Loucy (cell line): Measurements from ENCODE around the gene CNTNAP2.

Experiments
- H2AFZ ChIP-seq: fragments of 200-600 bp; sonication (generic); 2 replicates; pipeline ENCODE4 v1.6.0; 2016; ENCODE audit warnings: antibody characterized with exemption, mild to moderate bottlenecking, low read length, moderate library complexity
- H3F3A ChIP-seq: fragments of 200-600 bp; 2 replicates; pipeline ENCODE4 v1.6.0; 2016; ENCODE audit warnings: antibody characterized with exemption, low read depth, mild to moderate bottlenecking
- H3K27me3 ChIP-seq: fragments of 200-600 bp; sonication (generic); 2 replicates; pipeline ENCODE4 v1.6.1; 2014; ENCODE audit warnings: low read length, mild to moderate bottlenecking; ENCODE audit not compliant: insufficient read depth, poor library complexity, severe bottlenecking
- H3K36me3 ChIP-seq: fragments of 200-600 bp; sonication (generic); 2 replicates; pipeline ENCODE4 v1.6.1; 2016; ENCODE audit warnings: low read length; ENCODE audit not compliant: insufficient read depth
- H3K4me1 ChIP-seq: fragments of 200-600 bp; sonication (generic); 2 replicates; pipeline ENCODE4 v1.5.1; 2014; ENCODE audit warnings: low read length, mild to moderate bottlenecking; ENCODE audit not compliant: insufficient read depth, poor library complexity, severe bottlenecking
- H3K4me2 ChIP-seq: fragments of 200-600 bp; sonication (generic); 2 replicates; pipeline ENCODE4 v1.6.0; 2014; ENCODE audit warnings: antibody characterized with exemption, low read length, low read depth, mild to moderate bottlenecking; ENCODE audit not compliant: poor library complexity, severe bottlenecking
- H3K4me3 ChIP-seq: fragments of 200-600 bp; sonication (generic); 2 replicates; pipeline ENCODE4 v1.5.1; 2014; ENCODE audit warnings: low read length, mild to moderate bottlenecking, mixed read lengths; ENCODE audit not compliant: poor library complexity, severe bottlenecking
- H3K79me2 ChIP-seq: fragments of 200-600 bp; sonication (generic); 2 replicates; pipeline ENCODE4 v1.6.1; 2014; ENCODE audit warnings: low read length; ENCODE audit not compliant: insufficient read depth
- H3K9ac ChIP-seq: fragments of 200-600 bp; sonication (generic); 2 replicates; pipeline ENCODE4 v1.6.0; 2014; ENCODE audit warnings: mild to moderate bottlenecking, low read depth, low read length, moderate library complexity; ENCODE audit not compliant: poor library complexity, severe bottlenecking
- H3K9me2 ChIP-seq: fragments of 200-600 bp; sonication (generic); replicated peaks from 2 replicates; pipeline ENCODE4 v1.6.1; 2016; ENCODE audit warnings: low read depth, low read length, mixed read lengths
- H3K9me3 ChIP-seq: fragments of 200-600 bp; sonication (generic); 2 replicates; pipeline ENCODE4 v1.6.1; 2014; ENCODE audit warnings: mild to moderate bottlenecking, antibody characterized with exemption, low read length, low read depth; ENCODE audit not compliant: insufficient read depth
- H4K20me1 ChIP-seq: fragments of 200-600 bp; sonication (generic); 2 replicates; pipeline ENCODE4 v1.6.0; 2014; ENCODE audit warnings: antibody characterized with exemption, low read length, mild to moderate bottlenecking; ENCODE audit not compliant: insufficient read depth, poor library complexity, severe bottlenecking
- EZH2phosphoT487 ChIP-seq: fragments of 200-600 bp; IDR thresholded peaks from 2 replicates; pipeline ENCODE4 v1.6.1; 2018; ENCODE audit warnings: antibody characterized with exemption, mild to moderate bottlenecking, moderate library complexity, borderline replicate concordance
- TF ChIP-seq, protein P1 (sequence below): fragments of 200-600 bp; sonication (generic); conservative IDR thresholded peaks from 2 replicates; pipeline ENCODE4 v1.5.1; 2014; ENCODE audit warnings: mild to moderate bottlenecking, antibody characterized with exemption, low read length

CNTNAP2 gene

GRCh38 chr7:147472556-147472955, 1356.0 kb downstream of the CNTNAP2 start:
- Histone ChIP-seq H3K4me1 (no peaks in the 10 kb centered on the region), H2AFZ (no peak overlapping the region), H3K36me3 (no peaks in the 10 kb centered on the region), H3K27me3 (no peaks in the 10 kb centered on the region), H3K4me2 (no peak overlapping the region), H3K79me2 (no peaks in the 10 kb centered on the region), H4K20me1 (no peaks in the 10 kb centered on the region), H3K4me3 (no peak overlapping the region), H3K9me2 (no peaks in the 10 kb centered on the region), H3F3A (no peaks in the 10 kb centered on the region), H3K9ac (no peak overlapping the region), H3K9me3 (no peaks in the 10 kb centered on the region)
- TF ChIP-seq EZH2phosphoT487: no peak
- TF ChIP-seq, protein P1, sequence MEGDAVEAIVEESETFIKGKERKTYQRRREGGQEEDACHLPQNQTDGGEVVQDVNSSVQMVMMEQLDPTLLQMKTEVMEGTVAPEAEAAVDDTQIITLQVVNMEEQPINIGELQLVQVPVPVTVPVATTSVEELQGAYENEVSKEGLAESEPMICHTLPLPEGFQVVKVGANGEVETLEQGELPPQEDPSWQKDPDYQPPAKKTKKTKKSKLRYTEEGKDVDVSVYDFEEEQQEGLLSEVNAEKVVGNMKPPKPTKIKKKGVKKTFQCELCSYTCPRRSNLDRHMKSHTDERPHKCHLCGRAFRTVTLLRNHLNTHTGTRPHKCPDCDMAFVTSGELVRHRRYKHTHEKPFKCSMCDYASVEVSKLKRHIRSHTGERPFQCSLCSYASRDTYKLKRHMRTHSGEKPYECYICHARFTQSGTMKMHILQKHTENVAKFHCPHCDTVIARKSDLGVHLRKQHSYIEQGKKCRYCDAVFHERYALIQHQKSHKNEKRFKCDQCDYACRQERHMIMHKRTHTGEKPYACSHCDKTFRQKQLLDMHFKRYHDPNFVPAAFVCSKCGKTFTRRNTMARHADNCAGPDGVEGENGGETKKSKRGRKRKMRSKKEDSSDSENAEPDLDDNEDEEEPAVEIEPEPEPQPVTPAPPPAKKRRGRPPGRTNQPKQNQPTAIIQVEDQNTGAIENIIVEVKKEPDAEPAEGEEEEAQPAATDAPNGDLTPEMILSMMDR: no peak

GRCh38 chr7:147474862-147475261, 1358.3 kb downstream of the CNTNAP2 start:
- no peak overlapping the region for H2AFZ ChIP-seq
- H3K79me2 ChIP-seq: no peaks in the 10 kb centered on the region
- H3K4me3 ChIP-seq: no peak overlapping the region
- H3F3A ChIP-seq: no peaks in the 10 kb centered on the region
- no peaks in the 10 kb centered on the region for H3K27me3 ChIP-seq
- H3K9me3 ChIP-seq: no peaks in the 10 kb centered on the region
- H3K9ac ChIP-seq: no peak overlapping the region
- H3K4me2 ChIP-seq: no peak overlapping the region
- no peaks in the 10 kb centered on the region for H3K4me1 ChIP-seq
- no peak for TF ChIP-seq EZH2phosphoT487
- TF ChIP-seq, protein P1: no peak
- no peaks in the 10 kb centered on the region for H4K20me1 ChIP-seq
- no peaks in the 10 kb centered on the region for H3K36me3 ChIP-seq
- H3K9me2 ChIP-seq: no peaks in the 10 kb centered on the region

- no peak overlapping the region for H3K4me3 ChIP-seq
- H3K27me3 ChIP-seq: no peaks in the 10 kb centered on the region
- H3K9me3 ChIP-seq: no peaks in the 10 kb centered on the region; the same call in 1 of the 2 replicates
- H3K36me3 ChIP-seq: no peaks in the 10 kb centered on the region
- no peak overlapping the region for H3K4me2 ChIP-seq
- no peaks in the 10 kb centered on the region for H4K20me1 ChIP-seq
- H3K4me1 ChIP-seq: no peaks in the 10 kb centered on the region
- H3K9me2 ChIP-seq: no peaks in the 10 kb centered on the region
- H2AFZ ChIP-seq: no peak overlapping the region
- H3F3A ChIP-seq: no peaks in the 10 kb centered on the region
- no peak for TF ChIP-seq EZH2phosphoT487
- TF ChIP-seq, protein P1: no peak
- H3K79me2 ChIP-seq: no peaks in the 10 kb centered on the region
- H3K9ac ChIP-seq: no peak overlapping the region
These were observed 1360.9 kb downstream of the CNTNAP2 start for GRCh38 chr7:147477526-147477925.
